G401 (cell line): Measurements from ENCODE around the gene LRP10. TPM values are rescaled to one million over a fixed set of nuclear protein-coding genes. Genes with fewer than 3 reads are reported as not detected.
"Not testable (repeated sequence)": the region's sequence is repeated elsewhere in the genome, so short reads cannot be mapped to it uniquely, and the experiment has no call there.

Experiments
- DNase-seq: peaks from one replicate; pipeline ENCODE4 v3.0.0-alpha.2; 2015; ENCODE audit warnings: low spot score
- in situ Hi-C: cut with HindIII; loops from 2 replicates; pipeline ENCODE4 v1.10.0; 2016; ENCODE audit warnings: low sequenced_read_pairs, mixed read lengths
- total RNA-seq: library from RNA; depleted of rRNA; stranded (reverse); fragments of >200 nt; shearing (Covaris generic); gene quantifications from 2 replicates; pipeline ENCODE4 v1.2.3, GENCODE V29; 2014

Gene LRP10
- total RNA-seq, 1 experiment from 2014 or later: 37.1 TPM

- in situ Hi-C loops: no loop called here
- DNase-seq: no peak
Observed at GRCh38 chr14:22854963-22855724, 16.4 kb upstream of the LRP10 start.

GRCh38 chr14:22856428-22856827, 15.1 kb upstream of the LRP10 start:
- in situ Hi-C loops: no loop called here
- DNase-seq: no peak

- in situ Hi-C loops, DNase-seq: not testable (repeated sequence)
Observed at GRCh38 chr14:22860377-22860776, 11.2 kb upstream of the LRP10 start.

GRCh38 chr14:22861651-22862050, 9.9 kb upstream of the LRP10 start:
- DNase-seq: no peak
- in situ Hi-C loops: no loop called here

GRCh38 chr14:22864979-22865378, 6.6 kb upstream of the LRP10 start:
- in situ Hi-C loops: no loop called here
- DNase-seq: no peak

GRCh38 chr14:22865424-22866405, 5.8 kb upstream of the LRP10 start:
- DNase-seq: no peak
- in situ Hi-C loops: no loop called here

- in situ Hi-C loops: no loop called here
- DNase-seq: no peak
Observed at GRCh38 chr14:22866874-22867273, 4.7 kb upstream of the LRP10 start.

- DNase-seq: no peak
- in situ Hi-C loops: no loop called here
Observed at GRCh38 chr14:22870811-22871223, 723 bp upstream of the LRP10 start.

GRCh38 chr14:22872033-22872832, 693 bp downstream of the LRP10 start:
- in situ Hi-C loops: no loop called here
- DNase-seq: peak; percentile 68

- in situ Hi-C loops: no loop called here
- DNase-seq: no peak
Observed at GRCh38 chr14:22872833-22873520, 1.4 kb downstream of the LRP10 start.

GRCh38 chr14:22875003-22875747, 3.6 kb downstream of the LRP10 start:
- in situ Hi-C loops: no loop called here
- DNase-seq: no peak

GRCh38 chr14:22875748-22876319, 4.3 kb downstream of the LRP10 start:
- in situ Hi-C loops: no loop called here
- DNase-seq: no peak

GRCh38 chr14:22877000-22877501, 5.5 kb downstream of the LRP10 start:
- in situ Hi-C loops: no loop called here

GRCh38 chr14:22878271-22879246, 7.0 kb downstream of the LRP10 start:
- DNase-seq: no peak

More at GRCh38 chr14:22877000-22877501, 5.5 kb downstream of the LRP10 start:
- DNase-seq: no peak

GRCh38 chr14:22882064-22882463, 10.5 kb downstream of the LRP10 start:
- DNase-seq: no peak
- in situ Hi-C loops: no loop called here

More at GRCh38 chr14:22878271-22879246, 7.0 kb downstream of the LRP10 start:
- in situ Hi-C loops: no loop called here

GRCh38 chr14:22882529-22883172, 11.1 kb downstream of the LRP10 start:
- DNase-seq: peak; percentile 88
- in situ Hi-C loops: no loop called here
